Astrocyte (in vitro differentiated cells and primary cell): Measurements from ENCODE around the gene CENPX. TPM values are rescaled to one million over a fixed set of nuclear protein-coding genes. Genes with fewer than 3 reads are reported as not detected.

Source experiments
- DNase-seq: peaks from one replicate; pipeline ENCODE4 v3.0.0-alpha.2; 2010; ENCODE audit warnings: low read depth
- FAIRE-seq: peaks from 2 replicates; lab custom pipeline; 2011; peaks lifted over from hg19 to GRCh38; lab: Jason Lieb, UNC
- H2AFZ ChIP-seq: 2 replicates; pipeline ENCODE4 v1.6.0; 2012; ENCODE audit warnings: low read depth, low read length, inconsistent platforms
- H3K27ac ChIP-seq: 2 replicates; pipeline ENCODE4 v1.5.1; 2011; ENCODE audit warnings: low read depth, low read length, inconsistent platforms
- H3K27me3 ChIP-seq: 2 replicates; pipeline ENCODE4 v1.6.0; 2011; ENCODE audit warnings: low read length, inconsistent platforms; ENCODE audit not compliant: insufficient read depth
- H3K36me3 ChIP-seq: 2 replicates; pipeline ENCODE4 v1.5.1; 2011; ENCODE audit warnings: low read length, inconsistent platforms; ENCODE audit not compliant: insufficient read depth
- H3K4me1 ChIP-seq: 2 replicates; pipeline ENCODE4 v1.5.1; 2011; ENCODE audit warnings: low read length, inconsistent platforms; ENCODE audit not compliant: insufficient read depth
- H3K4me2 ChIP-seq: 2 replicates; pipeline ENCODE4 v1.6.0; 2012; ENCODE audit warnings: low read length, inconsistent platforms
- H3K4me3 ChIP-seq: 2 replicates; pipeline ENCODE4 v1.5.1; 2011; ENCODE audit warnings: low read depth, mild to moderate bottlenecking, low read length, inconsistent platforms; ENCODE audit not compliant: insufficient read depth
- H3K79me2 ChIP-seq: 2 replicates; pipeline ENCODE4 v1.6.0; 2012; ENCODE audit warnings: mild to moderate bottlenecking, low read length, inconsistent platforms; ENCODE audit not compliant: insufficient read depth
- H3K9ac ChIP-seq: 2 replicates; pipeline ENCODE4 v1.6.0; 2012; ENCODE audit warnings: mild to moderate bottlenecking, low read length, inconsistent platforms
- H3K9me3 ChIP-seq: 2 replicates; pipeline ENCODE4 v1.5.1; 2012; ENCODE audit warnings: low read depth, mild to moderate bottlenecking, low read length, inconsistent platforms; ENCODE audit not compliant: insufficient read depth
- H4K20me1 ChIP-seq: 2 replicates; pipeline ENCODE4 v1.6.0; 2012; ENCODE audit warnings: low read length, inconsistent platforms; ENCODE audit not compliant: insufficient read depth
- H3K27ac Mint-ChIP-seq: one replicate; pipeline ENCODE4 v1.8.0; 2021; ENCODE audit warnings: mild to moderate bottlenecking, mixed read lengths; ENCODE audit not compliant: unreplicated experiment
- H3K27me3 Mint-ChIP-seq: one replicate; pipeline ENCODE4 v1.8.0; 2021; ENCODE audit warnings: low read depth, mixed read lengths; ENCODE audit not compliant: unreplicated experiment
- H3K36me3 Mint-ChIP-seq: one replicate; pipeline ENCODE4 v1.8.0; 2021; ENCODE audit warnings: low read depth, mixed read lengths; ENCODE audit not compliant: unreplicated experiment
- H3K4me1 Mint-ChIP-seq: one replicate; pipeline ENCODE4 v1.8.0; 2021; ENCODE audit warnings: low read depth, mixed read lengths; ENCODE audit not compliant: unreplicated experiment
- H3K4me3 Mint-ChIP-seq: one replicate; pipeline ENCODE4 v1.8.0; 2021; ENCODE audit warnings: mild to moderate bottlenecking, moderate library complexity, mixed read lengths; ENCODE audit not compliant: unreplicated experiment
- H3K9me3 Mint-ChIP-seq: one replicate; pipeline ENCODE4 v1.8.0; 2021; ENCODE audit warnings: mild to moderate bottlenecking, mixed read lengths; ENCODE audit not compliant: unreplicated experiment
- CTCF ChIP-seq: IDR thresholded peaks from 2 replicates; pipeline ENCODE4 v1.5.1; 2011; ENCODE audit warnings: low read depth, mild to moderate bottlenecking, inconsistent platforms, low read length, moderate library complexity; ENCODE audit not compliant: insufficient read depth
- EZH2 ChIP-seq: IDR thresholded peaks from 2 replicates; pipeline ENCODE4 v1.6.1; 2012; ENCODE audit warnings: mild to moderate bottlenecking, low read length, inconsistent platforms; ENCODE audit not compliant: insufficient read depth
- total RNA-seq: library from RNA; stranded (reverse); gene quantifications from 2 replicates; pipeline ENCODE4 v1.2.1, GENCODE V29; 2021

CENPX gene
- total RNA-seq, 1 donor from 2014 or later, result 26.7 TPM

GRCh38 chr17:81987161-81987770 lies 35.4 kb downstream of the CENPX start:
- peaks cover 5% of the 10 kb centered on the region for H3K9me3 Mint-ChIP-seq
- H3K9me3 ChIP-seq, result no peaks in the 10 kb centered on the region
- no peak for TF ChIP-seq EZH2
- no peak for TF ChIP-seq CTCF
- H4K20me1 ChIP-seq, result peaks cover 41% of the 10 kb centered on the region
- no peak overlapping the region for H3K27ac Mint-ChIP-seq
- H3K4me1 Mint-ChIP-seq, result no peaks in the 10 kb centered on the region
- no peak overlapping the region for H3K27ac ChIP-seq
- H3K9ac ChIP-seq, result no peak overlapping the region
- FAIRE-seq (no peak), DNase-seq (no peak)
- H3K36me3 Mint-ChIP-seq, result peaks cover 19% of the 10 kb centered on the region
- no peaks in the 10 kb centered on the region for H3K27me3 ChIP-seq
- H3K36me3 ChIP-seq, result peaks cover 10% of the 10 kb centered on the region
- H3K79me2 ChIP-seq, result peaks cover 1% of the 10 kb centered on the region
- no peak overlapping the region for H2AFZ ChIP-seq
- H3K4me3 ChIP-seq, result no peak overlapping the region
- H3K4me2 ChIP-seq, result no peak overlapping the region
- H3K4me3 Mint-ChIP-seq, result no peak overlapping the region
- H3K4me1 ChIP-seq, result peaks cover 10% of the 10 kb centered on the region
- no peaks in the 10 kb centered on the region for H3K27me3 Mint-ChIP-seq

- FAIRE-seq, result no peak
Measured at GRCh38 chr17:81986606-81987005, 36.1 kb downstream of the CENPX start.

More at GRCh38 chr17:81986606-81987005, 36.1 kb downstream of the CENPX start:
- no peak overlapping the region for H3K4me2 ChIP-seq
- Mint-ChIP-seq H3K27ac (no peak overlapping the region), H3K36me3 (peaks cover 19% of the 10 kb centered on the region), H3K4me1 (no peaks in the 10 kb centered on the region), H3K4me3 (no peak overlapping the region), H3K27me3 (no peaks in the 10 kb centered on the region), H3K9me3 (peaks cover 5% of the 10 kb centered on the region)
- no peaks in the 10 kb centered on the region for H3K9me3 ChIP-seq
- H3K79me2 ChIP-seq, result no peaks in the 10 kb centered on the region
- no peak overlapping the region for H3K27ac ChIP-seq
- H3K4me3 ChIP-seq, result no peak overlapping the region
- H4K20me1 ChIP-seq, result peaks cover 35% of the 10 kb centered on the region
- no peak overlapping the region for H2AFZ ChIP-seq
- DNase-seq, result no peak
- no peak overlapping the region for H3K9ac ChIP-seq
- H3K36me3 ChIP-seq, result peaks cover 10% of the 10 kb centered on the region
- peaks cover 3% of the 10 kb centered on the region for H3K4me1 ChIP-seq
- no peaks in the 10 kb centered on the region for H3K27me3 ChIP-seq
- no peak for TF ChIP-seq EZH2
- TF ChIP-seq CTCF, result no peak
